Spleen (tissue), 7 donors: Measurements from ENCODE around the gene CEACAM1.

Experiments used
- POLR2A ChIP-seq, 3 donors: fragments of 450-650 bp; IDR thresholded peaks; one replicate each; pipeline ENCODE4 v1.5.1; 2017; ENCODE audit warnings: antibody characterized with exemption in 3 of 3, mild to moderate bottlenecking in 1 of 3
- POLR2AphosphoS5 ChIP-seq, 3 donors: sonication (generic); formaldehyde crosslinking; IDR thresholded peaks; one replicate each; pipeline ENCODE4 v1.5.1; 2017; ENCODE audit warnings: antibody characterized with exemption in 3 of 3
- TF ChIP-seq, protein P1 (sequence below), 11 experiments: fragments of 200-600 bp in 7 of 11; fragments of 450-650 bp in 4 of 11; sonication (generic) in 4 of 11; IDR thresholded peaks in 8 of 11; conservative IDR thresholded peaks in 3 of 11; 1 replicate in 7 of 11; 2 replicates in 4 of 11; pipeline versions ENCODE4 v1.4.0 to v1.8.0; 2016 to 2021; ENCODE audit warnings: antibody characterized with exemption in 11 of 11, inconsistent platforms in 4 of 11, mild to moderate bottlenecking in 1 of 11
- donor health status: DM: no; HTN: no; CAD: no; lungs with moderate emphysema.
- donor health status: DM: no; HTN: no; CAD: no.
- donor health status: DM: no; HTN: no; CAD: no.

DNA sequence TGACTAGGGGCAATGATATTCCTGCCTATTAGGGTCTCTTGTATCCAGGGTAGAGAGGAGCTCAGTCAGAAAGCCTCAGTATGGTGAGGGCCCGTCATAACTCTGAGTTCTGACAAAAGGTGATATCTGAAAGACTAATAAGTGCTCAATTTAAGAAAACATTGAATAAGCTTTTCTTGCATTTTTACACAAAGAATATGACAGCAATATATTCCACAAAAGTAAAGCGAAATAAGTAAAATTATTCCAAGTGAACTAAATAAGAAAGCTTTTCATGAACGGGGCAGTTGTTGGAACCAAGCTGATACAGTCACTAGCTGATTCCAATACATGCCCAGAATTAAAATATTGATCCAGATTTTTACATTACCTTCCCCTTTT is 40.5 kb downstream of the CEACAM1 start:
- TF ChIP-seq, protein P1, sequence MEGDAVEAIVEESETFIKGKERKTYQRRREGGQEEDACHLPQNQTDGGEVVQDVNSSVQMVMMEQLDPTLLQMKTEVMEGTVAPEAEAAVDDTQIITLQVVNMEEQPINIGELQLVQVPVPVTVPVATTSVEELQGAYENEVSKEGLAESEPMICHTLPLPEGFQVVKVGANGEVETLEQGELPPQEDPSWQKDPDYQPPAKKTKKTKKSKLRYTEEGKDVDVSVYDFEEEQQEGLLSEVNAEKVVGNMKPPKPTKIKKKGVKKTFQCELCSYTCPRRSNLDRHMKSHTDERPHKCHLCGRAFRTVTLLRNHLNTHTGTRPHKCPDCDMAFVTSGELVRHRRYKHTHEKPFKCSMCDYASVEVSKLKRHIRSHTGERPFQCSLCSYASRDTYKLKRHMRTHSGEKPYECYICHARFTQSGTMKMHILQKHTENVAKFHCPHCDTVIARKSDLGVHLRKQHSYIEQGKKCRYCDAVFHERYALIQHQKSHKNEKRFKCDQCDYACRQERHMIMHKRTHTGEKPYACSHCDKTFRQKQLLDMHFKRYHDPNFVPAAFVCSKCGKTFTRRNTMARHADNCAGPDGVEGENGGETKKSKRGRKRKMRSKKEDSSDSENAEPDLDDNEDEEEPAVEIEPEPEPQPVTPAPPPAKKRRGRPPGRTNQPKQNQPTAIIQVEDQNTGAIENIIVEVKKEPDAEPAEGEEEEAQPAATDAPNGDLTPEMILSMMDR (IDR thresholded peaks at IDR 0.05 in 8 of 11, conservative IDR thresholded peaks at IDR 0.05 in 3 of 11) = no peak
- TF ChIP-seq POLR2A (IDR thresholded peaks at IDR 0.05) (no peak), POLR2AphosphoS5 (IDR thresholded peaks at IDR 0.05) (no peak)
